GM21717 (cell line): ENCODE data around the gene FER1L5.

Experiments used
- ATAC-seq: cut with Tn5 transposase; IDR thresholded peaks from one replicate; pipeline ENCODE4 v1.9.1; 2021; ENCODE audit warnings: mild to moderate bottlenecking, moderate library complexity; ENCODE audit not compliant: unreplicated experiment

The FER1L5 gene

DNA sequence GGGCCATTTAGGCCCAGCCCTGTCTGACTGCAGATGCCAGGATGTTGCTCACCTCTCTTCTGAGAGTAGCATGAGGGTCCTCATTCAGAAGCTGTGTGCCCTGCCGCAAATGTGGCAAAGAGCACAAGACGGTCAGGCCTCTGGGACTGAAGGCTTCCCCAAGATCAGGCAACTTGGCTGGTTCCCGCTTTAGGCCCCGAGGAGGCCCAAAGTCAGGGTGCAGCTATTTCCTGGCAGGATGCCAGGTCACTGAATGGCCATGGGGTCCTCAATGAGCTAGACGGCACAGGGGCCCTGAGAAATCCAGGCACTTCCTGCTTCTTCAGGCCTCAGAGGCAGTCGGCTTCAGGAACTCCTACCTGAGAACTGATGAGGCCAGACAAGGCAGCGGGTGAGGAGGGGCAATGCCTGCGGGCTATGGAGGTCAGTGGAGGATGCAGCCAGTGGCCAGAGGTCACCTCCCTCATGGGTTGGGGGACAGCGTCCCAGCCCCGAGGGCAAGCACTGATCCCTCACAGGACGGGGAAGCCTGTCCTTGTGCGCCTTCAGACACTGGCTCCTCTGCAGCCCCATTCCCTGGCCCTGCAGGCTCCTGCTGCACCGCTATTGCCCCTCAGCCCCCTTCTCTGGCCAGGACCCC lies 52.4 kb downstream of the FER1L5 start:
- ATAC-seq: no peak

GRCh38 chr2:96695602-96696001 lies 53.0 kb downstream of the FER1L5 start:
- ATAC-seq: no peak

- no peak for ATAC-seq
Observed at GRCh38 chr2:96697476-96697875, 54.9 kb downstream of the FER1L5 start.

GRCh38 chr2:96698221-96698861 lies 55.8 kb downstream of the FER1L5 start:
- no peak for ATAC-seq

- ATAC-seq: no peak
Observed at GRCh38 chr2:96699021-96699420, 56.5 kb downstream of the FER1L5 start.

GRCh38 chr2:96699621-96700020 lies 57.1 kb downstream of the FER1L5 start:
- ATAC-seq: no peak

DNA sequence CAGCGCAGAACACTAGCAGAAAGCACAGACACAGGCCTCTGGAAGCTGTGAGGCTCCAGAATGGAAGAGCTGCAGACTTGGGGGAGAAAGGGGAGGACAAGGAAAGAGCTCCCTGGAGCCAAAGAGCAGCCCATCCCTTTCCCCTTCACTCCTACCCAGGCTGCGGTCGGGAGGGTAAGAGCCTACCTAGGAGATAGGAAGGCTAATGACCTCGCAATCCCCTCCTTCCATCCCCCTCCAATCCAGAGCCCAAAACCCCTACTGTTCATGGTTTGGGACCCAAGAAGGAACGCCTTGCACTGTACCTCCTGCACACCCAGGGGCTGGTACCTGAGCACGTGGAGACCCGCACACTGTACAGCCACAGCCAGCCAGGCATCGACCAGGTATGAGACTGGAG lies 57.5 kb downstream of the FER1L5 start:
- no peak for ATAC-seq

GRCh38 chr2:96701636-96702035 lies 59.1 kb downstream of the FER1L5 start:
- ATAC-seq: no peak

DNA sequence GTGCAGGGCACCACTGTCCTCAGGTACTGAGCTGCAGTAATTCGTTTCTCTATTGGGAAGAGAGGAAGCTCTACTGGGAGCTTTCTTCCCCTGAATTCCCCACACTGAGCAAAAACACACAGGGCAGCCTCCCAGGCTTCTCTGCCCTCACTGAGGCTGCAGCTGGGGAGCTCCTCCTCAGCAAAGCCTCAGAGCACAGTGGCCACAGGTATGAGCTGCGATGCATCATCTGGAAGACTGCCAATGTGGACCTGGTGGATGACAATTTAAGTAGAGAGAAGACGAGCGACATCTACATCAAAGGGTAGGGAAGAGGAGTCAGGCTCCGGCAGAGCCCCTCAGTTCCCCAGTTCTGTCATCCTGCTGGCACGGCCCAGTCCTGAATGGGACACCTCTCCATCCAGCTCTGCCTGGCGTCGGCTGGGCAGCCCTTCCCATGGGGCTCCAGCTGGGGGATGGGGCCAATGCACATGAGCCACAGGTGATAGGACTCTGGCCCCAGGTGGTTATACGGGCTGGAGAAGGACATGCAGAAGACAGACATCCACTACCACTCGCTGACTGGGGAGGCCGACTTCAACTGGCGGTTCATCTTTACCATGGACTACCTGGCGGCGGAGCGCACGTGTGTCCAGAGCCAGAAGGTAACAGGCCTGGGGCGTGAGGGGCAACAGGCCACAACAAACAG lies 59.7 kb downstream of the FER1L5 start:
- ATAC-seq: no peak

DNA sequence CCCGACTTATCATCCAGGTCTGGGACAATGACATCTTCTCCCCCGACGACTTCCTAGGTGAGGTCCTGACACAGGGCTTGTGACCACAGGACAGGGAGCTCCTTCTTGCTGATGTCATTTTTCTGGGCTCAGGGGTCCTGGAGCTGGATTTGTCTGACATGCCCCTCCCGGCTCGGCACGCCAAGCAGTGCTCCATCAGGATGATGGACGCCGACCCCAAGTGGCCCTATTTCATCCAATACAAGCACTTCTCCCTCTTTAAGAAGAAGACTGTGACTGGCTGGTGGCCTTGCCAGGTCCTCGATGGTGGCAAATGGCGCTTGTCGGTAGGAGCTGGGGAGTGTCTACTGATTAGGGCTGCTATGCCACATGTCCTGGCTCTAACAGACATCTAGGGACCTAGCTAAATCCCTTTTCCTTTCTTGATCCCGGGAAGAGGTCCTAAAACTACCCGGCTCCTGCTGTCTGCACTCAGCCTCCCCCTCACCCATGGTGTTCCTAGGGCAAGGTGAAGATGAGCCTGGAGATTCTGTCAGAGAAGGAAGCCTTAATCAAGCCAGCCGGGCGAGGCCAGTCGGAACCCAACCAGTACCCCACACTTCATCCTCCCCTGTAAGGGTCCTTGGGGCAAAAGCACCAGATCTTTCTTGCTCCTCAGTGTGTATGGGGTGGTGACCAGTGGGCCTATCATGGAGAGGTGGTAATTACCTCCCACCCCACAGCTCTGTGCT lies 60.6 kb downstream of the FER1L5 start:
- ATAC-seq: no peak

DNA sequence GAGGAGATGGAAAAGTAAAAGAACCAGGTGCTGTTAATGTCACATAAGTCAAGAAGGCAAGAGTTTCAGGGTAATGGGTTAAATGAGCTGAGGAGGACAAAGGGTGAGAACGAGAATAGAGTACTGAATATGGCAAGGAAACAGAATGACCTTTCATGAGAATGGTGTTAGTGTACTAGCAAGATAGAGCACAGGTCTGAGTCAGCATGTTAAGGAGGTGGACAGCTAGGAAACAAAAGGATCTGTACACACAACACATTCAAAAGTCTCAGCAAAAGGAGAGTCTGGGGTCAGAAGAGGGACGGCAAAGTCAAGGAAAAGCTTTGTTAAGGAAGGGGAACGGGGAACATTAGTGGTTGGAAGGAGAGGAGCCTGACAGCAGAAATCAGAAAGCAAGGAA lies 68.4 kb downstream of the FER1L5 start:
- ATAC-seq: no peak

GRCh38 chr2:96715658-96716057 lies 73.1 kb downstream of the FER1L5 start:
- no peak for ATAC-seq

- ATAC-seq: no peak
Observed at GRCh38 chr2:96716388-96716787, 73.8 kb downstream of the FER1L5 start.

- no peak for ATAC-seq
Observed at GRCh38 chr2:96726131-96726530, 83.6 kb downstream of the FER1L5 start.

DNA sequence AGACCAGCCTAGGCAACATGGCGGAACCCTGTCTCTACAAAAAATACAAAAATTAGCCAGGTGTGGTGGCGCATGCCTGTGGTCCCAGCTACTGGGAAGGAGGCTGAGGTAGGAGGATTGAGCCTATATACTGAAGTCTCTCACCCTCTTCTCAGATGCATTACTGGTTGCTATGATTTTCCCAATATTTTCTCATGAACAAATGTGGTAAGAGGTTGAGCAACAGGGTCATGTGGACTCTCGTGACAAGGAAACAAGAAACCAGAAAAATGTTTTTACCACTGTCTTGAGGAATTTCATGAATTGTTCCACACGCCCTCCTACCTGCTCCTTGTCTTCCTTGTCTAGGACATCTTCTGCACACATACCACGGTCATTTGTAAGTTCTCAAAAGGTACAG lies 84.9 kb downstream of the FER1L5 start:
- ATAC-seq: no peak

GRCh38 chr2:96729748-96730147 lies 87.2 kb downstream of the FER1L5 start:
- ATAC-seq: no peak

GRCh38 chr2:96730212-96730611 lies 87.6 kb downstream of the FER1L5 start:
- no peak for ATAC-seq

DNA sequence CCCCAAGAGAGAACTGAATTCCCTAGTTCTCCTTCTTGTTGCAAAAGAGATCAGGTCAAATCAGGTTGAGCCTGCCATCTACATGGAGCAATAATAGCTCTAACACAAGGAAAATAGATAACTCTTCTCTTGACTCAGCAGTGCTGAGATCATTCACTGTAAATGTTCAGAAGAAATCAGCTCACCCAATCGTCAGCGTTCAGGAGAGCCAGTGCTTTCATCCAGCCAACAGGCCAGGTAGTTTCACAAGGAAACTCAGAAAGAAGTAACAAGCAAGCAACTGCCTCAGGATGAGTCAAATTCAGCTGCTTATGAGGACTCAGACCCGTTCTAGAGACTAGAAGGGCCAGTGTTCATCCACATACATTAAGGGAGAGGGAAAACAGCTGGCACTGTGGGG lies 91.4 kb downstream of the FER1L5 start:
- ATAC-seq: no peak

- ATAC-seq: no peak
Observed at GRCh38 chr2:96734880-96735583, 92.5 kb downstream of the FER1L5 start.

DNA sequence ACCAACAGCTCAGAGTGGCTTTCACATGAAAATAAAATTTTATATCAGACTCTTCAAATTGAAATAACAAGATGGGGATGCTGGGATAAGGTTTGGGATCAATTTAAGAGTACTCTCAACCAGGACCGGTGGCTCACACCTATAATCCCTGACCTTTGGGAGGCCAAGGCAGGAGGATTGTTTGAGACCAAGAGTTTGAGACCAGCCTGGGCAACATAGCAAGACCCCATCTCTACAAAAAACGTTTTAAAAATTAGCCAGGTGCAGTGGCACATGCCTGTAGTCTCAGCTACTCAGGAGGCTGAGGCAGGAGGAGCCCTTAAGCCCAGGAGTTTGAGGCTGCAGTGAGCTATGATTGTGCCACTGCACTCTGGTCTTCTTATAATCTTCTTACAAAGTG lies 94.7 kb downstream of the FER1L5 start:
- no peak for ATAC-seq

DNA sequence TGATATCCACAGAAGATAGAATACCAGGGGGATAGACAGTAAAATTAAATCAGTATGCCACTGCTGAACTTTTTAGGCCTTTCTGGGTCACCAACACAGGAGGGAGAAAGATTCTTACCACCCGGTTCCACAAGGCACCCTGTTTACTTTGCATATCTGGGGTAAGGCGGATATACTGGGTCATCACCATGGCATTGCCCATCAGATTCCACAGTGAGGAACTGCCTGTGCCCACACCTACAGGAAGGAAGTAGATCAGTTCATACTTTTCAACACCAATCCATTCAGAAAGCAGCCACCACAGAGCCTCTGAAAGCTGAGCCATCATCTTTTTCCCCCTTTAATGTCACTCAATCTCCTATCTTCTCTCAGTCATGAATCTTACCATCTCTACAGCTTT lies 95.3 kb downstream of the FER1L5 start:
- no peak for ATAC-seq
